PC-3 (cell line): ENCODE results near the gene PORCN.

Experiments
- CTCF ChIP-seq: fragments of 300-600 bp; sonication (generic); conservative IDR thresholded peaks from 2 replicates; pipeline ENCODE4 v1.5.1; 2017; ENCODE audit warnings: antibody characterized with exemption, low read depth, mild to moderate bottlenecking, low read length
- EZH2 ChIP-seq: fragments of 300-600 bp; sonication (generic); IDR thresholded peaks from one replicate; pipeline ENCODE4 v1.6.1; 2017; ENCODE audit warnings: antibody characterized with exemption, mild to moderate bottlenecking, low read length; ENCODE audit not compliant: unreplicated experiment
- EZH2phosphoT487 ChIP-seq: fragments of 300-600 bp; sonication (generic); IDR thresholded peaks from 2 replicates; pipeline ENCODE4 v1.6.1; 2018; ENCODE audit warnings: mild to moderate bottlenecking, antibody characterized with exemption, low read length, borderline replicate concordance

GRCh38 chrX:48540028-48540375, 31.2 kb downstream of the PORCN start:
- TF ChIP-seq CTCF (no peak), EZH2phosphoT487 (no peak), EZH2 (no peak)
